Endothelial cell (in vitro differentiated cells): ENCODE data around the gene LDAH. TPM values are rescaled to one million over a fixed set of nuclear protein-coding genes. Genes with fewer than 3 reads are reported as not detected.
A peak's percentile ranks its signal among the peaks of the same experiment; 100 is the strongest.

Experiments used
- DNase-seq: peaks from one replicate; pipeline ENCODE4 v3.0.0; 2021; ENCODE audit warnings: low spot score
- H3K27ac Mint-ChIP-seq: one replicate; pipeline ENCODE4 v1.8.0; 2021; ENCODE audit warnings: mixed read lengths, inconsistent platforms; ENCODE audit not compliant: unreplicated experiment
- H3K27me3 Mint-ChIP-seq: one replicate; pipeline ENCODE4 v1.8.0; 2021; ENCODE audit warnings: mild to moderate bottlenecking, moderate library complexity, mixed read lengths, inconsistent platforms; ENCODE audit not compliant: unreplicated experiment
- H3K36me3 Mint-ChIP-seq: one replicate; pipeline ENCODE4 v1.8.0; 2021; ENCODE audit warnings: mild to moderate bottlenecking, low read depth, mixed read lengths, inconsistent platforms; ENCODE audit not compliant: unreplicated experiment
- H3K4me1 Mint-ChIP-seq: one replicate; pipeline ENCODE4 v1.8.0; 2021; ENCODE audit warnings: mild to moderate bottlenecking, mixed read lengths, inconsistent platforms; ENCODE audit not compliant: unreplicated experiment
- H3K4me3 Mint-ChIP-seq: one replicate; pipeline ENCODE4 v1.8.0; 2021; ENCODE audit warnings: mild to moderate bottlenecking, mixed read lengths, inconsistent platforms; ENCODE audit not compliant: unreplicated experiment
- H3K9me3 Mint-ChIP-seq: one replicate; pipeline ENCODE4 v1.8.0; 2021; ENCODE audit warnings: mixed read lengths, inconsistent platforms; ENCODE audit not compliant: unreplicated experiment
- CTCF ChIP-seq: fragments of 200-600 bp; sonication (generic); IDR thresholded peaks from one replicate; pipeline ENCODE4 v1.5.0; 2021; ENCODE audit warnings: antibody characterized with exemption; ENCODE audit not compliant: unreplicated experiment
- total RNA-seq: library from RNA; stranded (reverse); fragmentation: NEBNext Ultra II Directional; extraction: Animal tissue kit (Norgen Biotek cat#: 25700); gene quantifications from one replicate; pipeline ENCODE4 v1.2.1, GENCODE V29; 2021; ENCODE audit not compliant: unreplicated experiment

The LDAH gene
- total RNA-seq, 1 donor from 2014 or later: 21.9 TPM

- H3K4me3 Mint-ChIP-seq: no peak overlapping the region
- no peaks in the 10 kb centered on the region for H3K9me3 Mint-ChIP-seq
- DNase-seq: no peak
- H3K36me3 Mint-ChIP-seq: no peaks in the 10 kb centered on the region
- no peaks in the 10 kb centered on the region for H3K27me3 Mint-ChIP-seq
- no peak for TF ChIP-seq CTCF
- H3K27ac Mint-ChIP-seq: no peak overlapping the region
- peaks cover 9% of the 10 kb centered on the region for H3K4me1 Mint-ChIP-seq
Measured at GRCh38 chr2:20744366-20745335, 78.2 kb downstream of the LDAH start.

- H3K36me3 Mint-ChIP-seq: no peaks in the 10 kb centered on the region
- no peak overlapping the region for H3K4me3 Mint-ChIP-seq
- H3K27me3 Mint-ChIP-seq: no peaks in the 10 kb centered on the region
- peaks cover 12% of the 10 kb centered on the region for H3K4me1 Mint-ChIP-seq
- H3K9me3 Mint-ChIP-seq: no peaks in the 10 kb centered on the region
- H3K27ac Mint-ChIP-seq: no peak overlapping the region
- no peak for DNase-seq
- TF ChIP-seq CTCF: no peak
Measured at GRCh38 chr2:20738772-20739171, 84.1 kb downstream of the LDAH start.

- peaks cover 12% of the 10 kb centered on the region for H3K4me1 Mint-ChIP-seq
- no peaks in the 10 kb centered on the region for H3K9me3 Mint-ChIP-seq
- TF ChIP-seq CTCF: no peak
- DNase-seq: no peak
- no peak overlapping the region for H3K27ac Mint-ChIP-seq
- H3K27me3 Mint-ChIP-seq: no peaks in the 10 kb centered on the region
- no peaks in the 10 kb centered on the region for H3K36me3 Mint-ChIP-seq
- H3K4me3 Mint-ChIP-seq: no peak overlapping the region
Measured at GRCh38 chr2:20737505-20737904, 85.4 kb downstream of the LDAH start.

GRCh38 chr2:20728114-20728758, 94.7 kb downstream of the LDAH start:
- Mint-ChIP-seq H3K9me3 (no peaks in the 10 kb centered on the region), H3K4me1 (peaks cover 14% of the 10 kb centered on the region), H3K36me3 (no peaks in the 10 kb centered on the region), H3K27ac (peak overlapping the region; percentile 58), H3K4me3 (no peak overlapping the region), H3K27me3 (peaks cover 2% of the 10 kb centered on the region)
- TF ChIP-seq CTCF: no peak
- peak; percentile 14 for DNase-seq

- H3K27me3 Mint-ChIP-seq: peaks cover 2% of the 10 kb centered on the region
- H3K4me3 Mint-ChIP-seq: no peak overlapping the region
- peaks cover 14% of the 10 kb centered on the region for H3K4me1 Mint-ChIP-seq
- no peaks in the 10 kb centered on the region for H3K36me3 Mint-ChIP-seq
- no peak overlapping the region for H3K27ac Mint-ChIP-seq
- DNase-seq: no peak
- no peaks in the 10 kb centered on the region for H3K9me3 Mint-ChIP-seq
- no peak for TF ChIP-seq CTCF
Measured at GRCh38 chr2:20726913-20727312, 96.0 kb downstream of the LDAH start.
